ENCODE results near the gene CACNA1H. TPM values are rescaled to one million over a fixed set of nuclear protein-coding genes. Genes with fewer than 3 reads are reported as not detected.

CACNA1H gene
- total RNA-seq, 1 experiment from 2014 or later = 24.3 TPM

DNA sequence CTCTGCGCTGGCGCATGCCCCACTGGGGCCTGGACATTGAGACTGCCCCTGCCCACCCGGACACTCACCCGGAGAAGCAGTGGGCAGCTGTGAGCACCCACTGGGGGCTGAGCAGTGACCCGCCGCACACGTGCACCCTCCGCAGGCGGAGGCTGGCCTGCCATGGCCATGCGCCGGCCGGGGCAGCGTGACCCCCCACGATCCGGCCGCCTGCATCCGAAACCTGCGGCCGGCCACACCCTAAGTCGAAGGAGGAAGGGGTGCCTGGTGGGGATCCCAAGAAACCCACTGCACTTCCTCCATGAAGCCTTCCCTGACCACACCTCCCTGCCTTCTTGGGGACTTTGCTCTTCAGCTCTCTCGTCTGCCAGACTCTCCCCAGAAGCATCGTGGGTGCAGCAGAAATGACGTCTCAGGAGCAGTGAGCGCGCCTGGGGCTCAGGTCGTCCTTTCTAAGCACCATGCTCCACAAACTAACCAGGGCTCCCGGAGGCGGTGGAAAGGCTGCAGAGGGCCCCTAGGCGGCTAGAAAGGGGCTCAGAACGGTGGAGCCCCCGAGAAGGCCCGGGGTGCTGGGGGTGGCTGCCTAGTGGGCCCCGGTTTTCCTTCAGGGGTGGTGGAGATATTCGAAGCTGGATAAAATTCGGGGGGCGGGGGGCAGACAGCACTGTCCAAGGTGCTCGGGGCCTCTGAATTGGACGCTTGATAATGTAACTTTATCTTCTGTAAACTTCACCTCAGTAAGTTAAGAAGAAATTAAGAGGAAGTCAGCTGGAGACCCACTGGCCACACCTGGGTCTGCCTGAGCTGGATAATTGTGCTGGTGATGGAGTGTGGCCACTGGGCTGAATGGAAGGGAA, 70.7 kb downstream of the CACNA1H start:
- BruUV-seq (replicated peaks) = no TSS peak
- no peak overlapping the region for H3K9ac ChIP-seq (ENCODE audit: low read length)
- TF ChIP-seq, protein P1, sequence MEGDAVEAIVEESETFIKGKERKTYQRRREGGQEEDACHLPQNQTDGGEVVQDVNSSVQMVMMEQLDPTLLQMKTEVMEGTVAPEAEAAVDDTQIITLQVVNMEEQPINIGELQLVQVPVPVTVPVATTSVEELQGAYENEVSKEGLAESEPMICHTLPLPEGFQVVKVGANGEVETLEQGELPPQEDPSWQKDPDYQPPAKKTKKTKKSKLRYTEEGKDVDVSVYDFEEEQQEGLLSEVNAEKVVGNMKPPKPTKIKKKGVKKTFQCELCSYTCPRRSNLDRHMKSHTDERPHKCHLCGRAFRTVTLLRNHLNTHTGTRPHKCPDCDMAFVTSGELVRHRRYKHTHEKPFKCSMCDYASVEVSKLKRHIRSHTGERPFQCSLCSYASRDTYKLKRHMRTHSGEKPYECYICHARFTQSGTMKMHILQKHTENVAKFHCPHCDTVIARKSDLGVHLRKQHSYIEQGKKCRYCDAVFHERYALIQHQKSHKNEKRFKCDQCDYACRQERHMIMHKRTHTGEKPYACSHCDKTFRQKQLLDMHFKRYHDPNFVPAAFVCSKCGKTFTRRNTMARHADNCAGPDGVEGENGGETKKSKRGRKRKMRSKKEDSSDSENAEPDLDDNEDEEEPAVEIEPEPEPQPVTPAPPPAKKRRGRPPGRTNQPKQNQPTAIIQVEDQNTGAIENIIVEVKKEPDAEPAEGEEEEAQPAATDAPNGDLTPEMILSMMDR (IDR thresholded peaks at IDR 0.05 in 2 of 3, conservative IDR thresholded peaks at IDR 0.05 in 1 of 3; ENCODE audit: borderline replicate concordance in 1 of 3, insufficient read depth in 1 of 3, low read depth in 2 of 3, low read length in 2 of 3) = no peak
- TF ChIP-seq, protein P2, sequence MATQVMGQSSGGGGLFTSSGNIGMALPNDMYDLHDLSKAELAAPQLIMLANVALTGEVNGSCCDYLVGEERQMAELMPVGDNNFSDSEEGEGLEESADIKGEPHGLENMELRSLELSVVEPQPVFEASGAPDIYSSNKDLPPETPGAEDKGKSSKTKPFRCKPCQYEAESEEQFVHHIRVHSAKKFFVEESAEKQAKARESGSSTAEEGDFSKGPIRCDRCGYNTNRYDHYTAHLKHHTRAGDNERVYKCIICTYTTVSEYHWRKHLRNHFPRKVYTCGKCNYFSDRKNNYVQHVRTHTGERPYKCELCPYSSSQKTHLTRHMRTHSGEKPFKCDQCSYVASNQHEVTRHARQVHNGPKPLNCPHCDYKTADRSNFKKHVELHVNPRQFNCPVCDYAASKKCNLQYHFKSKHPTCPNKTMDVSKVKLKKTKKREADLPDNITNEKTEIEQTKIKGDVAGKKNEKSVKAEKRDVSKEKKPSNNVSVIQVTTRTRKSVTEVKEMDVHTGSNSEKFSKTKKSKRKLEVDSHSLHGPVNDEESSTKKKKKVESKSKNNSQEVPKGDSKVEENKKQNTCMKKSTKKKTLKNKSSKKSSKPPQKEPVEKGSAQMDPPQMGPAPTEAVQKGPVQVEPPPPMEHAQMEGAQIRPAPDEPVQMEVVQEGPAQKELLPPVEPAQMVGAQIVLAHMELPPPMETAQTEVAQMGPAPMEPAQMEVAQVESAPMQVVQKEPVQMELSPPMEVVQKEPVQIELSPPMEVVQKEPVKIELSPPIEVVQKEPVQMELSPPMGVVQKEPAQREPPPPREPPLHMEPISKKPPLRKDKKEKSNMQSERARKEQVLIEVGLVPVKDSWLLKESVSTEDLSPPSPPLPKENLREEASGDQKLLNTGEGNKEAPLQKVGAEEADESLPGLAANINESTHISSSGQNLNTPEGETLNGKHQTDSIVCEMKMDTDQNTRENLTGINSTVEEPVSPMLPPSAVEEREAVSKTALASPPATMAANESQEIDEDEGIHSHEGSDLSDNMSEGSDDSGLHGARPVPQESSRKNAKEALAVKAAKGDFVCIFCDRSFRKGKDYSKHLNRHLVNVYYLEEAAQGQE (IDR thresholded peaks at IDR 0.05; ENCODE audit: low read depth) = no peak
- TF ChIP-seq TCF7L2 (IDR thresholded peaks at IDR 0.05; ENCODE audit: borderline replicate concordance, extremely low read depth, insufficient read depth, insufficient read length) (no peak), FOSL1 (IDR thresholded peaks at IDR 0.05; ENCODE audit: low read depth) (no peak)
- RAD21 ChIA-PET (ENCODE audit: low non-redundant PET in 1 of 2, low total read pairs in 2 of 2, uncharacterized antibody in 2 of 2, unreplicated experiment in 2 of 2) = no interaction called here
- no peaks in the 10 kb centered on the region for H3K79me2 ChIP-seq (ENCODE audit: insufficient read depth, low read length)
- DNase-seq (ENCODE audit: low read depth, low spot score) (no peak), ATAC-seq (no peak)
- POLR2A ChIA-PET = no interaction called here
- no peak overlapping the region for H3K27ac ChIP-seq (ENCODE audit: low read depth, low read length)
- H3K9me2 ChIP-seq (ENCODE audit: insufficient read depth) = no peaks in the 10 kb centered on the region
- no peak overlapping the region for H2AFZ ChIP-seq (ENCODE audit: low read depth, low read length, poor library complexity, severe bottlenecking)
- H4K20me1 ChIP-seq (ENCODE audit: insufficient read depth) = no peaks in the 10 kb centered on the region
- no peaks in the 10 kb centered on the region for H3K27me3 ChIP-seq (ENCODE audit: insufficient read depth, low read length)
- H3K4me2 ChIP-seq (ENCODE audit: low read length) = no peak overlapping the region
- H3K36me3 ChIP-seq (ENCODE audit: control insufficient read depth in 1 of 2, insufficient read depth in 2 of 2, low read length in 2 of 2) = no peaks in the 10 kb centered on the region
- no peaks in the 10 kb centered on the region for H3K9me3 ChIP-seq (ENCODE audit: control insufficient read depth in 1 of 2, insufficient read depth in 1 of 2, low read depth in 1 of 2, low read length in 2 of 2)
- H3K4me3 ChIP-seq (replicated peaks in 1 of 2; ENCODE audit: low read depth in 1 of 2, low read length in 2 of 2) = no peak overlapping the region
- no peaks in the 10 kb centered on the region for H3K4me1 ChIP-seq (ENCODE audit: control insufficient read depth in 1 of 2, insufficient read depth in 2 of 2, low read length in 2 of 2)
- intact Hi-C loops (cut with micrococcal nuclease) = no loop called here
- CTCF ChIA-PET = no interaction called here
